OCI-M1 (cell line): Measurements from ENCODE around the gene IFNA21.
"Not testable (repeated sequence)": the region's sequence is repeated elsewhere in the genome, so short reads cannot be mapped to it uniquely, and the experiment has no call there.

ENCODE experiments used
- DNase-seq: peaks from one replicate; lab custom pipeline; 2025; lab: John Stamatoyannopoulos, UW

The IFNA21 gene

GRCh38 chr9:21141427-21141882, 25.0 kb downstream of the IFNA21 start, which contains the start of gene IFNW1:
Gene IFNW1 (minus strand): TSS chr9:21141832. CDS start chr9:21141570, 262 bp downstream.
- DNase-seq: peak; percentile 3

DNA sequence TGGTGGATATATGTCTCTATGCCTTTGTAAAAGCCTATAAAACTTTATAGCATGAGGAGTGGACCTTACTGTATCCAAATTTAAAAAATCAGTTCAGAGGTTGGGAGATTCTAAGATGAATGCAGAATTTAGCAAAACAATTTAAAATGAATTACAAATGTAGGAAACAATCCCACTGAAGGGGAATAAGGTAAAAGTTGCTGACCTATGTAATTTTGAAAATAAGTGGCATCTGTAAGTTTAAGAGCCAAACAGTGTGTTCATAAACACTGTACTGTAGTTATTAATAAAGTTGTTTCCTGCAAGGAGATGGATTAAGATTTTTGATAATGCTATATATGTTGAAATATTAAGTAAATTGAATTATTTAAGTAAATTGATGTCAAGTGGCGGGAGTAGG, 29.4 kb downstream of the IFNA21 start:
- no peak for DNase-seq

DNA sequence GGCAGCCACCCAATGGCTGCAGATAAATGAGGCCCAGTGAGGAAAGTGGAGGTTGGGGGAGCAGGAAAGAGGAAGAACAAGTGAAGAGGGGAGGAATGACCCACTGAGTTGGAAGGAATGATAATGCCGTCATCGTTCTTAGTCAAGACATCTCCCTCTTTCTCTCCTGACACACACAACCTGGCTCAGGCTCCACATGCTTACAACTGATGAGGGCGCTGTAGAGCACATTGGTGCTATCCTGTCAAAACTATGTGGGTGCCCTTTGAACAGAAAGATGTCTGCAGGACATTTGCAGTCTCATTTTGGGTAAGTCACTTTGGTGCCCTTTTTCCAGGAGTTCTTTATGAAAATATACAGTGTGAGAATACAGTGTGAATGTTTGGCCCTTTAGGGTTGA, 30.7 kb downstream of the IFNA21 start:
- peak; percentile 26 for DNase-seq

- not testable (repeated sequence) for DNase-seq
These were observed 38.3 kb downstream of the IFNA21 start for GRCh38 chr9:21128186-21128585.

DNA sequence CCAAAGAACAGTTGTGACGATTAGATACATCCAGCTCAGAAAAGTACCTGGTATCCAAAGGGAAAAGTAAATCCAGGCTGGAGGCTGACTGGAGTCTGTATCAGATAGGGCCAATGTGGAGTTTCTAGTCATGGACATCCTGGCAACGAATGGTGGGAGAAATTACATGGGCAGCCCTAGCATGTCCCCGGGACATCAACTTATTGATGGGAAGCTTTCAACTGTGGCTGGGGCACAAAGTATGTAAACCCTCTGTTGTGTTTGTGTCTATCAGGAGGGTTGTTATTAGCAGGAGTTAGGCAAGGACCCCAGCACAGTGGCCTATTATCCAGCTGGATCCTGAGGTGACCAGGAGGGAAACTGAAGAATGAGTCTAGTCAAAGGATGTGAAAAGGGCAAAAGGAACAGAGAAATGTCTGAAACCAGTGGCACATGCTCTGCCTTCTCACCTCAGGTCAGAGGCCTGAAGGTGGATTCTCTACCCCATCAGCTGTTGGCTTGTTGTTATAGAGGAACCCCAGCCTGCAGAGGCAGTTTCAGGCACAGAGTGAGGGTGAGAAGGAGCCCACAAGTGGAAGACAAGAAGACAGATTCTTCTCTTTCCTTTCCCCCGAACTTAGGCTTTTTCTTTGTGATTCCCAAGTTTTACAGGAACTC, 44.7 kb downstream of the IFNA21 start:
- DNase-seq: no peak

DNA sequence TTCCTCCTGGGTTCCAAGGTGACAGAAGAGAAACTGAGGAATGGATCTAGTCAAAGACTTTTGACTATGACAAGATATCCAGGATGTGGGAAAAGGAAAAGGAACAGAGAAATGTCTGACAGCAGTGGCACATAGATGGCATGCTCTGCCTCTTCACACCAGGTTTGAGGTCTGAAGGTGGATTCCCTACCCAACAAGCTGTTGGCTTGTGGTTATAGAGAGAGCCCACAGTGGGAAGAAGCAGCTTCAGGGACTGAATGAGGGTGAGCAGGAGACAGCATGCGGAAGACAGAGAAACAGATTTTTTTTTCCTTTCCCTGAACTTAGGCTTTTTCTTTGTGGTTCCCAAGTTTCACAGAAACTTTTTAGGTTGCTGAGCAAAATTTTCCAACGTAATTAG, 45.4 kb downstream of the IFNA21 start:
- DNase-seq: no peak

- DNase-seq: peak; percentile 94
These were observed 47.2 kb downstream of the IFNA21 start for GRCh38 chr9:21119093-21119770.
